ENCODE data around the gene STK33.

STK33 gene

DNA sequence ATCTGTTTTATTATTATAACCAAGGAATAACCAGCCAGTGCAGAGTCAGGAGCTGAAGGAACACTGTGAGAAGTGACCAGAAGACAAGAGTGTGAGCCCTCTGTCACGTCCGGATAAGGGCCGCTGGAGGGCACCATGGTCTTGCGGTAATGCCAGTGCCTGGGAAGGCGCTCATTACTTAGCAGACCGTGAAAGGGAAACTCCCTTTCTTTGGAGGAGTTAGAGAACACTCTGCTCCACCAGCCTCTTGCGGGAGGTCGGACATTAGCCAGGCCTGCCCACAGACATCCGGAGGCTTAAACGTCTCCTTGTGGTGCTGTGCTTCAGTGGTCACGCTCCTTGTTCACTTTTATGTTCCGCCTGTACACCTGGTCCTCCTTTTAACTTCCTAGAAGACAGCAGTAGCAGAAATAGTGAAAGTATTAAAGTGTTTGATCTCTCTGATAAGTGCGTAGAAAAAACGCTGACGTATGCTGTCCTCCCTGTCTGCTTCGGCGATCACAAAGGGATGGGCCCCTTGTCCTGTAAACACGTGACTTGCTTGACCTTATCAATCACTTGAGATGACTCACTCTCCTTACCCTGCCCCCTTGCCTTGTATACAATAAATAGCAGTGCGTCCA lies 209.7 kb downstream of the STK33 start:
- no peak for DNase-seq (ENCODE audit: insufficient read length, low spot score)
- no peak for FAIRE-seq
- TF ChIP-seq, protein P1, sequence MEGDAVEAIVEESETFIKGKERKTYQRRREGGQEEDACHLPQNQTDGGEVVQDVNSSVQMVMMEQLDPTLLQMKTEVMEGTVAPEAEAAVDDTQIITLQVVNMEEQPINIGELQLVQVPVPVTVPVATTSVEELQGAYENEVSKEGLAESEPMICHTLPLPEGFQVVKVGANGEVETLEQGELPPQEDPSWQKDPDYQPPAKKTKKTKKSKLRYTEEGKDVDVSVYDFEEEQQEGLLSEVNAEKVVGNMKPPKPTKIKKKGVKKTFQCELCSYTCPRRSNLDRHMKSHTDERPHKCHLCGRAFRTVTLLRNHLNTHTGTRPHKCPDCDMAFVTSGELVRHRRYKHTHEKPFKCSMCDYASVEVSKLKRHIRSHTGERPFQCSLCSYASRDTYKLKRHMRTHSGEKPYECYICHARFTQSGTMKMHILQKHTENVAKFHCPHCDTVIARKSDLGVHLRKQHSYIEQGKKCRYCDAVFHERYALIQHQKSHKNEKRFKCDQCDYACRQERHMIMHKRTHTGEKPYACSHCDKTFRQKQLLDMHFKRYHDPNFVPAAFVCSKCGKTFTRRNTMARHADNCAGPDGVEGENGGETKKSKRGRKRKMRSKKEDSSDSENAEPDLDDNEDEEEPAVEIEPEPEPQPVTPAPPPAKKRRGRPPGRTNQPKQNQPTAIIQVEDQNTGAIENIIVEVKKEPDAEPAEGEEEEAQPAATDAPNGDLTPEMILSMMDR (IDR thresholded peaks at IDR 0.05; ENCODE audit: insufficient read depth, missing control alignments): no peak

DNA sequence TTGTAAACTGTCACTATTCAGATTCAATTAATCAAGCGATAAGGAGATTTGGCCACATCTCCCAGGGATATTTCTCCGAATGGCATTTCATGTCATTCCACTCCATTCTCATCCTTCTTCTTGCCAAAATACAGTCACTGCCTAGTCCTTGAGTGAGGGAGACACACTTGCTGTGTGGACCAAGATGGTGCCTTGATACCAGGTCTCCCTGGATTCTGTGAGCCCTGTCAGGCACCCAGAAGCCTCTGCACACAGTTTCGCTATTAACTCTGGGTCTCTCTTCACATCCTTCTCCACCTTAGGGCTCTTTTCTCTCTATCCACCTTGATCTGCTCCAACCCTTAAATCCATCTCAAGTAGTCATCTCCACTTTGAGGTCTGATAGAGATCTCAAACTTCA lies 210.4 kb downstream of the STK33 start:
- DNase-seq (ENCODE audit: insufficient read length, low spot score) (no peak), FAIRE-seq (no peak)
- TF ChIP-seq, protein P1 (IDR thresholded peaks at IDR 0.05; ENCODE audit: insufficient read depth, missing control alignments): no peak

DNA sequence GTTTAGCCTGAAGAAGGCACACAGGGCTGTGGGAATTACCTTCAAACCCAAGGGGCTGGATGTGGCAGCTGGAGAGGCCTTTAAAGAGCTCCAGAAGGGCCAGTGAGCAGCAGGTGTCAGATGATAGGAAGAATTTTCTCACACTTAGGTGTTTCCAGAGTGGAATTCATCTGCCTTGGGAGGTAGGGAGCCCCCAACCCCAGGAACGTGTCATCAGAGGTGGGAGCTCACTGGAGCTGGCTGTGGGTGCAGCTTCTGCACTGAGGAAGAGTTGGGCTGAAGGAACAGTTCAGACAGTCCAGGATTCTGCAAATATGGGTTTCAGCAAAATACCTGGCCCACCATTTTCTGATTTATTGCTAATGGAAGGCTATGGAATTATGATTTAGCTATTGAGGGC lies 210.8 kb downstream of the STK33 start:
- DNase-seq (ENCODE audit: insufficient read length, low spot score) (no peak), FAIRE-seq (no peak)
- TF ChIP-seq, protein P1 (IDR thresholded peaks at IDR 0.05; ENCODE audit: insufficient read depth, missing control alignments): no peak

DNA sequence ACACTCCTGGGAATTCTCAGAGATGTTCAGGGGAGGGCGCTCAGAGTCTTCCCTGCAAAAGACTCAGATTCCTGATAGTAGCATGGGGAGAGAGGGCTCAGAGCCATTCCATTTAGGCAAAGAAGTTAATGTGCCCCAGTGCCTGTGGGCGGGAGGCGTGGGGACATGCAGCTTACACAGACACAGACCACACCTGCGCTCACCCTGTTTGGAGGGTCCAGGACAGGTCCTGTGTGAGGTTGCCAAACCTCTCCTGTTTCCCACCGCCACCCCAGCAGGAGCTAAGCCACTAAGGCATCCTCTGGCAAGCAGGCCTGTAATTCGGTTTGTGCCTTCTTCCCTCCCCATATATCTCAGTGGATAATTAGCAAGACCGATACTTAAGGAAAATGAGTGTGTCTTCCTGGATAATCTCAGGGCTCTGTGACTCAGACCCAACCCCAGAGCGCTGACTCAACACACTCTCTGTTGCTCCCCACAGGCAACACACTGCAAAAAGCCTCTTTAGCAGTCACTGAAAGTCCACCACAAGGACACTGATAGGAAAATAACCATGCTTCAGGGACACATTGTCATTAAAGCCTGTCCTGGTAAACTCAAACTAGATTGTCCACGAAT lies 211.5 kb downstream of the STK33 start:
- FAIRE-seq (no peak), DNase-seq (ENCODE audit: insufficient read length, low spot score) (no peak)

DNA sequence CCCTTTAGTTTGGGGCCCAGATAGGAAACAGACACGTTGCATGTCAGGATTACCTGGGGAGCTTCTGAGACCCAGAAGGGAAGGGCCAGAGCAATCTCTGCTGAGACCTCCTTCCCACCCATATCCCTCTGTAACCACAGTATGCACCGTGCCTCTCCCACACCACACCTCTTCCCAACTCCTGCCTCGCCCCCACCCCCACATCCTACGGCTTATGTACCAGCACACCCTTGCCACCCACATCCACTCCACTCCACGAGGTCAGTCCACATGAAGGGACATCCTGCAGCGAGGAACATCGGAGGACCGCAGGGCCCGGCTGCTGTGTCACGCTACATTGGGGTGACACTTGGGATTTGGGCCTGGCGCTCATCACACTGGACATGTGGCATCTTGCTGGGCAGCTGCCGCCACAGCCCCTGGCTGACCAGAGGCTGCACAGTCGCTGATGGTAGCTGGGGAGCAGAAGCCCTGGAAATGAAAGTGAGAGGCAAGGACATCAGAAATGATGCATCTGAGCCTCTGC lies 212.1 kb downstream of the STK33 start:
- FAIRE-seq (no peak), DNase-seq (ENCODE audit: insufficient read length, low spot score) (no peak)
- TF ChIP-seq, protein P1 (IDR thresholded peaks at IDR 0.05; ENCODE audit: insufficient read depth, missing control alignments): no peak

More for the DNA sequence above, 211.5 kb downstream of the STK33 start:
- TF ChIP-seq, protein P1 (IDR thresholded peaks at IDR 0.05; ENCODE audit: insufficient read depth, missing control alignments): no peak

DNA sequence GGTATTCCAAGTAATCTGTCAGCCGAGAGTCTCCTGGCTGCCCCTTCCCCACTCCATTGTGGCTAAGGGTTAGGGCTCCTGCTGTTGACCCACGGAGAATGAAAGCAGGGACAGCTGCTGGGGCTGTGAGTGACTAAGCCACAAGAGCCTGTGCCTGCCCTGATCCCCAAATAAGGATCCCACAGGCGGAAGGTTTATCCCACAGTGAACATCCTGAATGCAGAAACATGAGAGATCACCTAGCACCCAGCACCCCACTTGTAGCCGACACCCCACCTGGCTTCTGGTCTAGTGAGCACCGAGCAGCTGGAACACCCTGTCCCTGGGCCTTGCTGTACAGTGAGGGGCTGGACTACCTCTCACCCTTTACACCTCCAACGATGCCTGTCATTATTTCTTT lies 212.7 kb downstream of the STK33 start:
- FAIRE-seq: no peak
- TF ChIP-seq, protein P1 (IDR thresholded peaks at IDR 0.05; ENCODE audit: insufficient read depth, missing control alignments): no peak
- DNase-seq (ENCODE audit: insufficient read length, low spot score): no peak

DNA sequence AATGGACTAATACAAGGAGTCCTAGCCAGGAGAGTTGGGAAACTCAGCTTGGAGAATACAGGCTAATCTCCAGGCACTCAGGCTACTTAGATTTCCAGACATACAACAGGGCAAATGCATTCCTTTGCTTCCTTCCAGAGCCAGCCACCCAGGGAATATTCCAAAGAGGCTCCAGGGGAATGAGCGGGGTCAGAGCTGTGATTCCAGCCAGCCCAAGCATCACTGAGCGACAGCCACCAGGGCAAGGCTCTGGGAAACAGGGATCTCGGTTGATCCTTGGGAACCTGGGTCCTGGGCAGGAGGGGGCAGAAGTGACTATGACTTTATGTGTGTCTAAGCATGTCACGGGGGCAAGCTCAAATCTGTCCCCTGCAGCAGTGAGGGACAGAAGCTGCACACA lies 218.1 kb downstream of the STK33 start:
- no peak for DNase-seq (ENCODE audit: insufficient read length, low spot score)
- TF ChIP-seq, protein P1 (IDR thresholded peaks at IDR 0.05; ENCODE audit: insufficient read depth, missing control alignments): no peak
- no peak for FAIRE-seq
